ENCODE data around the gene NPLOC4. TPM values are rescaled to one million over a fixed set of nuclear protein-coding genes. Genes with fewer than 3 reads are reported as not detected.

Gene NPLOC4
- total RNA-seq, 4 donors from 2014 or later: 176 to 290 (median 263) TPM

- Histone ChIP-seq H3K27me3 (no peaks in the 10 kb centered on the region), H3K27ac (no peak overlapping the region), H3K9me3 (no peaks in the 10 kb centered on the region), H3K4me3 (no peak overlapping the region), H3K36me3 (peaks cover 6 to 56% of the 10 kb centered on the region in 2 donors), H3K4me1 (peaks cover 12 to 17% of the 10 kb centered on the region in 2 donors)
- ATAC-seq (no peak), DNase-seq (no peak)
- in situ Hi-C loops (cut with MboI; ENCODE audit: low sequenced_read_pairs in 4 of 4): no loop called here
- TF ChIP-seq CTCF (IDR thresholded peaks at IDR 0.05 in 4 of 5, conservative IDR thresholded peaks at IDR 0.05 in 1 of 5): no peak
- no peak for TF ChIP-seq POLR2A (IDR thresholded peaks at IDR 0.05)
- intact Hi-C loops (cut with DNase I; ENCODE audit: low total_unique reads): no loop called here
Measured at GRCh38 chr17:81580481-81580880, 56.4 kb downstream of the NPLOC4 start.

- no peak overlapping the region for H3K27ac ChIP-seq
- no peaks in the 10 kb centered on the region for H3K9me3 ChIP-seq
- ATAC-seq (no peak), DNase-seq (no peak)
- no peak for TF ChIP-seq CTCF (IDR thresholded peaks at IDR 0.05 in 4 of 5, conservative IDR thresholded peaks at IDR 0.05 in 1 of 5)
- TF ChIP-seq POLR2A (IDR thresholded peaks at IDR 0.05): no peak
- in situ Hi-C loops (cut with MboI; ENCODE audit: low sequenced_read_pairs in 4 of 4) (no loop called here), intact Hi-C loops (cut with DNase I; ENCODE audit: low total_unique reads) (no loop called here)
- no peaks in the 10 kb centered on the region for H3K27me3 ChIP-seq
- H3K4me1 ChIP-seq: peaks cover 12 to 17% of the 10 kb centered on the region in 2 donors
- peaks cover 6 to 50% of the 10 kb centered on the region in 2 donors for H3K36me3 ChIP-seq
- H3K4me3 ChIP-seq: no peak overlapping the region
Measured at GRCh38 chr17:81579821-81580321, 57.0 kb downstream of the NPLOC4 start.

- intact Hi-C loops (cut with DNase I; ENCODE audit: low total_unique reads) (no loop called here), in situ Hi-C loops (cut with MboI; ENCODE audit: low sequenced_read_pairs in 4 of 4) (no loop called here)
- no peak for DNase-seq
- Histone ChIP-seq H3K4me1 (peaks cover 12 to 17% of the 10 kb centered on the region in 2 donors), H3K9me3 (no peaks in the 10 kb centered on the region), H3K4me3 (no peak overlapping the region), H3K27ac (no peak overlapping the region), H3K36me3 (peaks cover 6 to 46% of the 10 kb centered on the region in 2 donors), H3K27me3 (no peaks in the 10 kb centered on the region)
- no peak for ATAC-seq
- TF ChIP-seq CTCF (IDR thresholded peaks at IDR 0.05 in 4 of 5, conservative IDR thresholded peaks at IDR 0.05 in 1 of 5): no peak
- TF ChIP-seq POLR2A (IDR thresholded peaks at IDR 0.05): no peak
Measured at GRCh38 chr17:81579298-81579697, 57.6 kb downstream of the NPLOC4 start.

DNA sequence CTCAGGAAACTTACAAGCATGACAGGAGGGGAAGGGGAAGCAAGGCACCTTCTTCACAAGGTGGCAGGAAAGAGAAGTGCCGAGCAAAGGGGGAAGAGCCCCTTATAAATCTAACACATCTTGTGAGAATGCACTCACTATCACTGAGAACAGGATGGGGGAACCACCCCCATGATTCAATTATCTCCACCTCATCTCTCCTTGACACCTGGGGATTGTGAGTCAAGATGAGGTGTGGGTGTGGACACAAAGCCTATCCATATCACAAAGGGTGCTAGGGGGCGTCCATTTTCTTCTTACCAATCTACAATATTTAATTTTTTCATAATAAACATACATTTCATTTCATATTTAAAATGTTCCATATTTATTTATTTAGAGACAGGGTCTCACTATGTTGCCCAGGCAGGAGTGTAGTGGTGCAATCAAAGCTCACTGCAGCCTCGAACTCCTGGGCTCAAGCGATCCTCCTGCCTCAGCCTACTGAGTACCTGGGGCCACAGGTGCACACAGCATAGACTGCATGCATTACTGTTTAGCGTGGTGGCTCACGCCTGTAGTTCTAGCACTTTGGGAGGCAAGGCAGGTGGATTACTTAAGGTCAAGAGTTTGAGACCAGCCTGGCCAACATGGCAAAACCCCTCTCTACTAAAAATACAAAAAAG lies 58.2 kb downstream of the NPLOC4 start:
- H3K27ac ChIP-seq: no peak overlapping the region
- peaks cover 2 to 46% of the 10 kb centered on the region in 2 donors for H3K36me3 ChIP-seq
- no peak for DNase-seq
- intact Hi-C loops (cut with DNase I; ENCODE audit: low total_unique reads) (no loop called here), in situ Hi-C loops (cut with MboI; ENCODE audit: low sequenced_read_pairs in 4 of 4) (no loop called here)
- H3K9me3 ChIP-seq: no peaks in the 10 kb centered on the region
- peaks cover 12 to 17% of the 10 kb centered on the region in 2 donors for H3K4me1 ChIP-seq
- TF ChIP-seq POLR2A (IDR thresholded peaks at IDR 0.05) (no peak), CTCF (IDR thresholded peaks at IDR 0.05 in 4 of 5, conservative IDR thresholded peaks at IDR 0.05 in 1 of 5) (no peak)
- no peaks in the 10 kb centered on the region for H3K27me3 ChIP-seq
- H3K4me3 ChIP-seq: no peak overlapping the region
- no peak for ATAC-seq

Data from gastrocnemius medialis (tissue), 4 donors.